ENCODE data around the gene DLL1. TPM values are rescaled to one million over a fixed set of nuclear protein-coding genes. Genes with fewer than 3 reads are reported as not detected.

The DLL1 gene
- total and polyA plus RNA-seq, 8 donors, result 3.4 to 38.5 (median 5.8) TPM; not detected in 1

- no peak for TF ChIP-seq EP300 (IDR thresholded peaks at IDR 0.05)
- no peak for TF ChIP-seq CTCF (IDR thresholded peaks at IDR 0.05)
- TF ChIP-seq POLR2A (IDR thresholded peaks at IDR 0.05), result no peak
- TF ChIP-seq POLR2AphosphoS5 (IDR thresholded peaks at IDR 0.05), result no peak
- Histone ChIP-seq H3K4me3 (peak overlapping the region in 1 of 4 donors; percentile 69), H3K27me3 (peaks cover 28 to 63% (median 45%) of the 10 kb centered on the region in 3 donors), H3K4me1 (peaks cover 31 to 44% (median 36%) of the 10 kb centered on the region in 4 donors), H3K9me3 (peaks cover 0 to 7% (median 0%) of the 10 kb centered on the region in 4 donors), H3K27ac (no peak overlapping the region), H3K36me3 (no peaks in the 10 kb centered on the region)
- peak in 1 of 2 donors; percentile 70 for DNase-seq
- WGBS, 5 donors, result 28 to 46% (median 38%) methylated on average over 11 of the region's 11 CpGs
- intact Hi-C loops (cut with DNase I; ENCODE audit: low total_unique reads), result no loop called here
Observed at GRCh38 chr6:170297576-170298330, 6.9 kb upstream of the DLL1 start.

GRCh38 chr6:170296746-170297575 is 6.1 kb upstream of the DLL1 start:
- peak in 1 of 2 donors; percentile 67 for DNase-seq
- H3K4me3 ChIP-seq, result peak overlapping the region; percentile 48 to 69 (median 51)

GRCh38 chr6:170296423-170296745 is 5.5 kb upstream of the DLL1 start:
- peak in 1 of 2 donors; percentile 43 for DNase-seq
- H3K27ac ChIP-seq, result no peak overlapping the region
- 1 to 6% (median 2%) methylated on average over 32 to 47 of the region's 47 CpGs; no CpG with 5 or more reads in 2 of the 5 donors for WGBS, 5 donors
- H3K36me3 ChIP-seq, result no peaks in the 10 kb centered on the region
- intact Hi-C loops (cut with DNase I; ENCODE audit: low total_unique reads), result no loop called here
- H3K27me3 ChIP-seq, result peaks cover 32 to 77% (median 59%) of the 10 kb centered on the region in 3 donors
- peak overlapping the region; percentile 48 to 69 (median 51) for H3K4me3 ChIP-seq
- peaks cover 44 to 58% (median 50%) of the 10 kb centered on the region in 4 donors for H3K4me1 ChIP-seq
- peaks cover 0 to 7% (median 0%) of the 10 kb centered on the region in 4 donors for H3K9me3 ChIP-seq
- no peak for TF ChIP-seq POLR2A (IDR thresholded peaks at IDR 0.05)
- no peak for TF ChIP-seq CTCF (IDR thresholded peaks at IDR 0.05)
- TF ChIP-seq EP300 (IDR thresholded peaks at IDR 0.05), result no peak
- TF ChIP-seq POLR2AphosphoS5 (IDR thresholded peaks at IDR 0.05), result no peak

More at GRCh38 chr6:170296746-170297575, 6.1 kb upstream of the DLL1 start:
- H3K36me3 ChIP-seq, result no peaks in the 10 kb centered on the region
- TF ChIP-seq POLR2A (IDR thresholded peaks at IDR 0.05), result no peak
- no peak for TF ChIP-seq CTCF (IDR thresholded peaks at IDR 0.05)
- TF ChIP-seq EP300 (IDR thresholded peaks at IDR 0.05), result no peak
- no peak for TF ChIP-seq POLR2AphosphoS5 (IDR thresholded peaks at IDR 0.05)
- H3K9me3 ChIP-seq, result peaks cover 0 to 7% (median 0%) of the 10 kb centered on the region in 4 donors
- peak overlapping the region in 1 of 5 donors; percentile 17 for H3K27ac ChIP-seq
- H3K27me3 ChIP-seq, result peaks cover 29 to 71% (median 53%) of the 10 kb centered on the region in 3 donors
- H3K4me1 ChIP-seq, result peaks cover 39 to 52% (median 44%) of the 10 kb centered on the region in 4 donors
- WGBS, 5 donors, result 6 to 18% (median 10%) methylated on average over 40 to 67 of the region's 67 CpGs
- intact Hi-C loops (cut with DNase I; ENCODE audit: low total_unique reads), result no loop called here

Data from stomach (tissue), 9 donors.